Liver (tissue), 9 donors: ENCODE data around the gene ANKS3. TPM values are rescaled to one million over a fixed set of nuclear protein-coding genes. Genes with fewer than 3 reads are reported as not detected.

Experiments used
- DNase-seq: peaks from one replicate; pipeline ENCODE4 v3.0.0-alpha.2; 2017; ENCODE audit warnings: low spot score
- H3K27ac ChIP-seq, 2 donors: one replicate each; pipeline ENCODE4 v1.7.0; 2013; ENCODE audit warnings: inconsistent platforms in 2 of 2, low read length in 2 of 2, control low read depth in 1 of 2, low read depth in 1 of 2, mild to moderate bottlenecking in 1 of 2
- H3K27me3 ChIP-seq, 4 donors: one replicate each; pipeline versions ENCODE4 v1.6.1 to v1.7.0; 2013; ENCODE audit warnings: low read length in 3 of 4, inconsistent platforms in 1 of 4, mild to moderate bottlenecking in 1 of 4, moderate library complexity in 1 of 4; ENCODE audit not compliant: control insufficient read depth in 4 of 4, insufficient read depth in 4 of 4
- H3K36me3 ChIP-seq, 4 donors: one replicate each; pipeline versions ENCODE4 v1.6.1 to v1.7.0; 2013; ENCODE audit warnings: low read length in 3 of 4, mild to moderate bottlenecking in 3 of 4, low read depth in 1 of 4, moderate library complexity in 1 of 4; ENCODE audit not compliant: control insufficient read depth in 4 of 4, insufficient read depth in 3 of 4
- H3K4me1 ChIP-seq, 4 donors: one replicate each; pipeline versions ENCODE4 v1.6.1 to v1.7.0; 2013; ENCODE audit warnings: low read length in 3 of 4, mild to moderate bottlenecking in 3 of 4, moderate library complexity in 1 of 4; ENCODE audit not compliant: control insufficient read depth in 4 of 4, insufficient read depth in 4 of 4
- H3K4me3 ChIP-seq, 3 donors: one replicate each; pipeline versions ENCODE4 v1.6.1 to v1.7.0; 2013; ENCODE audit warnings: low read length in 3 of 3, control low read depth in 1 of 3, low read depth in 1 of 3, mild to moderate bottlenecking in 1 of 3
- H3K9ac ChIP-seq, 2 donors: one replicate each; pipeline ENCODE4 v1.7.0; 2013; ENCODE audit warnings: low read length in 2 of 2, mild to moderate bottlenecking in 2 of 2, moderate library complexity in 2 of 2, control low read depth in 1 of 2, low read depth in 1 of 2
- H3K9me3 ChIP-seq, 4 donors: one replicate each; pipeline versions ENCODE4 v1.6.1 to v1.7.0; 2013; ENCODE audit warnings: low read length in 3 of 4; ENCODE audit not compliant: control insufficient read depth in 4 of 4
- EGR1 ChIP-seq, 2 donors: IDR thresholded peaks; 2 replicates each; pipeline ENCODE4 v1.6.1; 2016 to 2018; ENCODE audit warnings: antibody characterized with exemption in 2 of 2, low read depth in 2 of 2
- FOXA1 ChIP-seq: IDR thresholded peaks from 2 replicates; pipeline ENCODE4 v1.6.1; 2016; ENCODE audit warnings: antibody characterized with exemption
- GABPA ChIP-seq, 2 donors: IDR thresholded peaks in 1 of 2; conservative IDR thresholded peaks in 1 of 2; 2 replicates each; pipeline ENCODE4 v1.6.1; 2016; ENCODE audit warnings: antibody characterized with exemption in 2 of 2, mild to moderate bottlenecking in 1 of 2, moderate library complexity in 1 of 2
- HNF4A ChIP-seq, 2 donors: conservative IDR thresholded peaks; 2 replicates each; pipeline ENCODE4 v1.6.1; 2016; ENCODE audit warnings: antibody characterized with exemption in 2 of 2, mild to moderate bottlenecking in 2 of 2
- HNF4G ChIP-seq: IDR thresholded peaks from 2 replicates; pipeline ENCODE4 v1.6.1; 2016; ENCODE audit warnings: antibody characterized with exemption
- JUND ChIP-seq, 2 donors: IDR thresholded peaks; 2 replicates each; pipeline ENCODE4 v1.6.1; 2016; ENCODE audit warnings: antibody characterized with exemption in 2 of 2
- MAX ChIP-seq: IDR thresholded peaks from 2 replicates; pipeline ENCODE4 v1.6.1; 2016; ENCODE audit warnings: antibody characterized with exemption
- NR2F2 ChIP-seq: IDR thresholded peaks from 2 replicates; pipeline ENCODE4 v1.6.1; 2016; ENCODE audit warnings: antibody characterized with exemption
- RAD21 ChIP-seq, 2 donors: IDR thresholded peaks; 2 replicates each; pipeline ENCODE4 v1.6.1; 2016; ENCODE audit warnings: antibody characterized with exemption in 2 of 2, mild to moderate bottlenecking in 2 of 2
- SP1 ChIP-seq: IDR thresholded peaks from 2 replicates; pipeline ENCODE4 v1.6.1; 2018; ENCODE audit warnings: antibody characterized with exemption, mild to moderate bottlenecking
- TAF1 ChIP-seq: conservative IDR thresholded peaks from 2 replicates; pipeline ENCODE4 v1.6.1; 2016; ENCODE audit warnings: antibody characterized with exemption, mild to moderate bottlenecking
- ZBTB33 ChIP-seq: IDR thresholded peaks from 2 replicates; pipeline ENCODE4 v1.6.1; 2016; ENCODE audit warnings: antibody characterized with exemption
- WGBS: extraction: QIAGEN DNeasy Blood & Tissue Kit; methylation state at CpG from one replicate; pipeline ENCODE4 v1.1.7; 2013; 5-methylcytosine and 5-hydroxymethylcytosine counted together
- polyA plus RNA-seq, 2 donors: library from polyadenylated mRNA; stranded (reverse) in 1 of 2; unstranded in 1 of 2; fragments of 200-250 nt in 1 of 2; fragments of >200 nt in 1 of 2; fragmentation: Nextera tagmentation in 1 of 2; extraction: Ambion mirVana in 1 of 2; gene quantifications; one replicate each; pipeline versions ENCODE4 v1.2.1 to v1.2.3, GENCODE V29; 2013 to 2015
- total RNA-seq, 2 donors: library from RNA; depleted of rRNA; stranded (reverse); fragments of >200 nt; gene quantifications; one replicate each; pipeline ENCODE4 v1.2.3, GENCODE V29; 2014
- TF ChIP-seq, protein P1 (sequence below): IDR thresholded peaks from 2 replicates; pipeline ENCODE4 v1.6.1; 2016; ENCODE audit warnings: antibody characterized with exemption
- TF ChIP-seq, protein P2 (sequence below): IDR thresholded peaks from 2 replicates; pipeline ENCODE4 v1.6.1; 2016; ENCODE audit warnings: antibody characterized with exemption, mild to moderate bottlenecking
- donor health status: healthy.
- donor health status: healthy.
- donor health status: healthy.
- donor health status: healthy.
- donor health status: healthy.

The ANKS3 gene
- total and polyA plus RNA-seq, 4 donors, result 4.0 to 14.0 (median 4.7) TPM

- DNase-seq, result no peak
- Histone ChIP-seq H3K27me3 (no peaks in the 10 kb centered on the region), H3K36me3 (peaks cover 11 to 44% (median 26%) of the 10 kb centered on the region in 4 donors), H3K9me3 (no peaks in the 10 kb centered on the region), H3K27ac (no peak overlapping the region), H3K9ac (no peak overlapping the region), H3K4me1 (no peaks in the 10 kb centered on the region), H3K4me3 (no peak overlapping the region)
- WGBS, result 89% methylated on average over 11 of the region's 11 CpGs
- TF ChIP-seq HNF4A (conservative IDR thresholded peaks at IDR 0.05), result no peak
Measured at GRCh38 chr16:4724661-4725270, 9.3 kb downstream of the ANKS3 start.

DNA sequence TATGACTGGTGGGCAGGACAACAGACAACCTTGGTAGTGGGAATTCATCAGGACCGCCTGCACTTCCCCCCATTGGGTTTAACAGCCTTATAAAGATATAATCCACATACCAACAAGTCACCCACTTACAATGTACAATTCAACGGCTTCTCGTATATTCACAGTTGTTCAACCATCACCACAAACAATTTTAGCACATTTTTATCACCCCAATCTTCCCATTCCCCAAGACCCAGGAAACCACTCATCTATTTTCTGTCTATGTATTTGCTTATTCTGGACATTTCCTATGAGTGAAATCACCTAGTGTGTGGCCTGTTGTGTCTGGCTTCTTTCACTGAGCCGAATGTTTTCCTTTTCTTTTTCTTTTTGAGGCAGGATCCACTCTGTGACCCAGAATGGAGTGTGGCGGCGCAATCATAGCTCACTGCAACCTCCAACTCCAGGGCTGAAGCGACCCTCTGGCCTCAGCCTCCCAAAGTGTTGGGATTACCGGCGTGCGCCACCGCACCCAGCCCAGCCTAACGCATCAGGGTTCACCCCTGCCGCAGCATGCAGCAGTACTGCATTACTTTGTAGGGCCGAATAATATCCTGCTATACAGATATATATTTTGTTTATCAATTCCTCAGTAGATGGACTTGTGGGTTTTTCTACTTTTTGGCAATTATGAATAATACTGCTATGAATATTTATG lies 10.9 kb downstream of the ANKS3 start:
- Histone ChIP-seq H3K4me3 (no peak overlapping the region), H3K27me3 (no peaks in the 10 kb centered on the region), H3K4me1 (no peaks in the 10 kb centered on the region), H3K27ac (no peak overlapping the region), H3K9ac (no peak overlapping the region), H3K36me3 (peaks cover 11 to 40% (median 21%) of the 10 kb centered on the region in 4 donors), H3K9me3 (no peaks in the 10 kb centered on the region)
- TF ChIP-seq HNF4G, result no peak
- no peak for TF ChIP-seq SP1
- TF ChIP-seq NR2F2, result no peak
- TF ChIP-seq HNF4A (conservative IDR thresholded peaks at IDR 0.05), result no peak
- TF ChIP-seq, protein P1, sequence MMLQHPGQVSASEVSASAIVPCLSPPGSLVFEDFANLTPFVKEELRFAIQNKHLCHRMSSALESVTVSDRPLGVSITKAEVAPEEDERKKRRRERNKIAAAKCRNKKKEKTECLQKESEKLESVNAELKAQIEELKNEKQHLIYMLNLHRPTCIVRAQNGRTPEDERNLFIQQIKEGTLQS, result no peak
- no peak for TF ChIP-seq EGR1 (IDR thresholded peaks at IDR 0.05; ENCODE audit: low read depth in 2 of 2)
- no peak for TF ChIP-seq RAD21 (IDR thresholded peaks at IDR 0.05)
- TF ChIP-seq, protein P2, sequence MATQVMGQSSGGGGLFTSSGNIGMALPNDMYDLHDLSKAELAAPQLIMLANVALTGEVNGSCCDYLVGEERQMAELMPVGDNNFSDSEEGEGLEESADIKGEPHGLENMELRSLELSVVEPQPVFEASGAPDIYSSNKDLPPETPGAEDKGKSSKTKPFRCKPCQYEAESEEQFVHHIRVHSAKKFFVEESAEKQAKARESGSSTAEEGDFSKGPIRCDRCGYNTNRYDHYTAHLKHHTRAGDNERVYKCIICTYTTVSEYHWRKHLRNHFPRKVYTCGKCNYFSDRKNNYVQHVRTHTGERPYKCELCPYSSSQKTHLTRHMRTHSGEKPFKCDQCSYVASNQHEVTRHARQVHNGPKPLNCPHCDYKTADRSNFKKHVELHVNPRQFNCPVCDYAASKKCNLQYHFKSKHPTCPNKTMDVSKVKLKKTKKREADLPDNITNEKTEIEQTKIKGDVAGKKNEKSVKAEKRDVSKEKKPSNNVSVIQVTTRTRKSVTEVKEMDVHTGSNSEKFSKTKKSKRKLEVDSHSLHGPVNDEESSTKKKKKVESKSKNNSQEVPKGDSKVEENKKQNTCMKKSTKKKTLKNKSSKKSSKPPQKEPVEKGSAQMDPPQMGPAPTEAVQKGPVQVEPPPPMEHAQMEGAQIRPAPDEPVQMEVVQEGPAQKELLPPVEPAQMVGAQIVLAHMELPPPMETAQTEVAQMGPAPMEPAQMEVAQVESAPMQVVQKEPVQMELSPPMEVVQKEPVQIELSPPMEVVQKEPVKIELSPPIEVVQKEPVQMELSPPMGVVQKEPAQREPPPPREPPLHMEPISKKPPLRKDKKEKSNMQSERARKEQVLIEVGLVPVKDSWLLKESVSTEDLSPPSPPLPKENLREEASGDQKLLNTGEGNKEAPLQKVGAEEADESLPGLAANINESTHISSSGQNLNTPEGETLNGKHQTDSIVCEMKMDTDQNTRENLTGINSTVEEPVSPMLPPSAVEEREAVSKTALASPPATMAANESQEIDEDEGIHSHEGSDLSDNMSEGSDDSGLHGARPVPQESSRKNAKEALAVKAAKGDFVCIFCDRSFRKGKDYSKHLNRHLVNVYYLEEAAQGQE, result no peak
- no peak for TF ChIP-seq FOXA1
- no peak for TF ChIP-seq GABPA (IDR thresholded peaks at IDR 0.05 in 1 of 2, conservative IDR thresholded peaks at IDR 0.05 in 1 of 2)
- TF ChIP-seq MAX, result no peak
- TF ChIP-seq ZBTB33, result no peak
- no peak for TF ChIP-seq JUND (IDR thresholded peaks at IDR 0.05)
- TF ChIP-seq TAF1, result no peak
- no peak for DNase-seq
- WGBS, result 97% methylated on average over 14 of the region's 14 CpGs
